ENCODE data around the gene ATP6V1A.

ATP6V1A gene

GRCh38 chr3:113828600-113828999 is 81.8 kb downstream of the ATP6V1A start:
- intact Hi-C loops (cut with DNase I; ENCODE audit: low total_unique reads) = no loop called here
- no peak overlapping the region for H3K4me3 ChIP-seq
- no peaks in the 10 kb centered on the region for H3K36me3 ChIP-seq
- TF ChIP-seq CTCF (IDR thresholded peaks at IDR 0.05) = no peak
- H3K4me1 ChIP-seq = no peaks in the 10 kb centered on the region
- H3K9me3 ChIP-seq = peaks cover 0 to 7% (median 0%) of the 10 kb centered on the region in 3 donors
- DNase-seq = no peak
- H3K27me3 ChIP-seq = no peaks in the 10 kb centered on the region
- H3K27ac ChIP-seq = no peak overlapping the region

DNA sequence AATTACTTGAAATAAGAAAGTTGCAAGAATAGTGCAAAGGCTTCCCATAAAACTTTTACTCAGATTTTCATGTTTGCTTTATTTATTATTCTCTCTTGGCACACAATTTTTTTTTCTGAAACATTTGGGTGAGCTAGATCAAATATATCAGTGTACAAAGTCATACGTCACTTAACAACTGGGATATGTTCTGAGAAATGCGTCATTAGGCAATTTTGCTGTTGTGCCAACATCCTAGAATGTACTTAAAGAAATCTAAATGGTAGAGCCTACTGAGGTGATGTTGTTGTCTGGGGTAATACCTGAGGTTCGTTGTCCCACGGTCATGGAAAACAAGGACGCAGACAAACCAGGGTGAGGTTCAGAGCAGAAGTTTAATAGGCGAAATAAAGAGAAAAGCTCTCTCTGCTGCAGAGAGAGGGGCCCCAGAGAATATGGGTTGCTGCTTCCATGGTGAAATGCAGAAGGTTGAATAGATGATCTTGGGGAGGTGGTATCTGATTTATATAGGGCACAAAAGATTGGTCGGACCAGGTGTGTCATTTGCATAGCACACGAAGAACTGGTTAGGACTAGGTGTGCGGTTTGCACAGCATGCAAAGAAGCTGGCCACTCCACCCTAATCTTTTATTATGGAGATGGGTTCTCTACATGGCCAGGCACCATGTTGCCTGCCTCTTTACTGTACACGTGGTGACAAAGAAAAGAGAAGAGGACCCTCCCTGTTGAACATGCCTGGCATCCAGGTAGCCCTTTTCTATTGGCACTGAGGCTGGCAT is 82.9 kb downstream of the ATP6V1A start:
- no peaks in the 10 kb centered on the region for H3K36me3 ChIP-seq
- H3K4me3 ChIP-seq = no peak overlapping the region
- DNase-seq = no peak
- H3K4me1 ChIP-seq = no peaks in the 10 kb centered on the region
- H3K27me3 ChIP-seq = no peaks in the 10 kb centered on the region
- H3K9me3 ChIP-seq = peaks cover 0 to 7% (median 0%) of the 10 kb centered on the region in 3 donors
- intact Hi-C loops (cut with DNase I; ENCODE audit: low total_unique reads) = no loop called here
- H3K27ac ChIP-seq = no peak overlapping the region
- TF ChIP-seq CTCF (IDR thresholded peaks at IDR 0.05) = no peak

DNA sequence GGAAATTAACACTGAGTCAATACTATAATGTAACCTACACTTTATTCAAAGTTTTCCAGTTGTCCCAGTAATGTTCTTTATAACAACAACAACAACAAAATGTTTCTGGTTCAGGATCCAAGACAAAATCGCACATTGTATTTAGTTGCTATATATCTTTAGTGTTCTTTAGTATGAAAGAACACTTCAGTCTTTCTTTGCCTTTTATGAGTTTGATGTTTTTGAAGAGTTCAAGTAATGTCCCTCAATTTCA is 84.2 kb downstream of the ATP6V1A start:
- H3K9me3 ChIP-seq = peaks cover 0 to 7% (median 0%) of the 10 kb centered on the region in 3 donors
- no peak for DNase-seq
- no peaks in the 10 kb centered on the region for H3K36me3 ChIP-seq
- no peak for TF ChIP-seq CTCF (IDR thresholded peaks at IDR 0.05)
- H3K27ac ChIP-seq = no peak overlapping the region
- no peak overlapping the region for H3K4me3 ChIP-seq
- H3K27me3 ChIP-seq = no peaks in the 10 kb centered on the region
- intact Hi-C loops (cut with DNase I; ENCODE audit: low total_unique reads) = no loop called here
- no peaks in the 10 kb centered on the region for H3K4me1 ChIP-seq

DNA sequence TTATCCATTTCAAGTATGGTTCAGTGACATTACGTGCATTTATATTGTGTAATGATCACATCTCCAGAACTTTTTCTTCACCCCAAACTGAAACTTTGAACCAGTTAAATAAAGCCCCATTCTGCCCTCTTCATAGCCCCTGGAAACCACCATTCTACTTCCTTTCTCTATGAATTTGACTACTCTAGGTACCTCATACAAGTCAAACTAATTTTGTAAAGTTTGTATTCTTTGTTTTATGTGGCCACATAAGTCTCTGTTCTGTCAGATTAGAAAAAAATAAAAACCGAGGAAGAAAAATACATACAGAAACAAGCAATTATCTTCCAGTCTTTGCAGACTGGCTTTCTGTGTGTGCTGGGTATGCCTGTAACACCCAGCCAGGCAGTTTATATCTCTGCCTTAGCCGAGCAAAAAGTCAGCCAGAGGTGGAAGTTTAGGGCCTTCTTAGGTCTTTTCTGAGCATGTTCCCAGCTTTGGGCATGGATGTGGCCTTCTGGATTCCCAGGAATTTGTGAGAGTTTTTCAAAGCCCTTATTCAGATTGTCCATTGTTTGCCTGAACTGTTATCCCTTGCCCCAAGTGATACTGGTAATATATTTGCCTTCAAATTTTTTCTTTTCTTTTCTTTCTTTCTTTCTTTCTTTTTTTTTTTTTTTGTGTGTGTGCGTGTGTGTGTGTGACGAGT is 85.8 kb downstream of the ATP6V1A start:
- intact Hi-C loops (cut with DNase I; ENCODE audit: low total_unique reads) = no loop called here
- Histone ChIP-seq H3K27ac (no peak overlapping the region), H3K4me3 (no peak overlapping the region), H3K9me3 (peaks cover 0 to 7% (median 0%) of the 10 kb centered on the region in 3 donors), H3K36me3 (no peaks in the 10 kb centered on the region), H3K4me1 (no peaks in the 10 kb centered on the region), H3K27me3 (no peaks in the 10 kb centered on the region)
- no peak for DNase-seq
- TF ChIP-seq CTCF (IDR thresholded peaks at IDR 0.05) = no peak

DNA sequence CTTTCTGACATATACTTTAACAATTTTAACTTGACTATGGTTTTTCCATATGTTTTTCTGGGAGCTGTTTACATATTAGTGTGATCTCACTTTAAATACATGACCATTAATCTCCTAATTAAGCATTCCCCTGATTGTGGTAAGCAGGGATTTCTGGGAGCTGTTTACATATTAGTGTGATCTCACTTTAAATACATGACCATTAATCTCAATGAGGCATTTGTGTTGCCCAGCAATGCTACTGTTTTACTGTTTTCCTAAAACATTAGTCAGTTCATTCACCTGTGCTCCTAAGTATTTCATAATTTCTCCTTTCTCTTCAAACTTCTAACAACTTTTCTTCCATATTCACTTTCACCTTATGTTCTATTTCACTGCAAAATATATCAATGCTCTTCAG is 88.1 kb downstream of the ATP6V1A start:
- H3K4me3 ChIP-seq = no peak overlapping the region
- DNase-seq = no peak
- peaks cover 0 to 5% (median 2%) of the 10 kb centered on the region in 4 donors for H3K4me1 ChIP-seq
- TF ChIP-seq CTCF (IDR thresholded peaks at IDR 0.05) = no peak
- peaks cover 0 to 7% (median 0%) of the 10 kb centered on the region in 3 donors for H3K9me3 ChIP-seq
- no peak overlapping the region for H3K27ac ChIP-seq
- H3K36me3 ChIP-seq = no peaks in the 10 kb centered on the region
- intact Hi-C loops (cut with DNase I; ENCODE audit: low total_unique reads) = no loop called here
- H3K27me3 ChIP-seq = no peaks in the 10 kb centered on the region
